ENCODE measurements around the gene PGAM2. TPM values are rescaled to one million over a fixed set of nuclear protein-coding genes. Genes with fewer than 3 reads are reported as not detected.
"Not testable (repeated sequence)": the region's sequence is repeated elsewhere in the genome, so short reads cannot be mapped to it uniquely, and the experiment has no call there.

Gene PGAM2
- total RNA-seq, 1 donor from 2014 or later: not detected

DNA sequence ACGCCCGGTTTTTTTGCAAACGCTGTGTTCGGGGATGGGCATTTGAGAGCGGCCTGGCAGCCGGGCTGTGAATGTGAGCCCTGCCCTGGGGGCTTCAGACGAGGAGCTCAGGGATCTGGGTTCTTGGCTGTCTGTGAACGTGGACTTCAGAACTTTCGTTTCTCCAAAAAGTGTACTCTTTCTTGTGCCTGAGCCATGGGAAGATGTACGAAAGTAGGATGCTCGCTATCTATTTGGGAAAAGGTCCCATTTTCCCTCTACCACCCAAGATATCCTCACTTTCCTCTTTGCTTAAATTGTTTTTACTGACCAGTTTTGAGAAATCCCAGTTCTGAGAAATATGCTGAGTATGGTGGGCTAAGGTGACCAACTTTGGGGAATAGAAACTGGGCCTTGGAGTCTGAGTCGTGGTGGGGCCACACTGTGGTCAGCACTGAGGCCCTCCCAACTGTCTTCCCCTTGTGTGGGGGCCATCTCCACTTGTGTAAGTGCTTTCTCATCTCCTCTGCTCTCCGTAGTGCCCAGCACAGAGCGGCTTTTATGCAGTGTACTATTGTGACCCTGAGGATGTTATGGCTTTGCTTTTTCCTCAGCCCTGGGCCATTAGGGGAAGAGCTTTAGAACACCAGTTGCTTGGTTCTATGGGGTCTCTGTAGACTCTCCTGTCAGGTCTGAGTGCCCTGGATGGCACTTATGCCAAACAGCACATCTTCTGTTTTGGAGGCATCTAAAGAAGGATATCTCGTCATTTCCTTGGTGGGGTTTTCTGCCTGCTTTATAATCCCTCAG lies 19.9 kb downstream of the PGAM2 start:
- intact Hi-C loops (cut with DNase I): no loop called here
- TF ChIP-seq, protein P1, sequence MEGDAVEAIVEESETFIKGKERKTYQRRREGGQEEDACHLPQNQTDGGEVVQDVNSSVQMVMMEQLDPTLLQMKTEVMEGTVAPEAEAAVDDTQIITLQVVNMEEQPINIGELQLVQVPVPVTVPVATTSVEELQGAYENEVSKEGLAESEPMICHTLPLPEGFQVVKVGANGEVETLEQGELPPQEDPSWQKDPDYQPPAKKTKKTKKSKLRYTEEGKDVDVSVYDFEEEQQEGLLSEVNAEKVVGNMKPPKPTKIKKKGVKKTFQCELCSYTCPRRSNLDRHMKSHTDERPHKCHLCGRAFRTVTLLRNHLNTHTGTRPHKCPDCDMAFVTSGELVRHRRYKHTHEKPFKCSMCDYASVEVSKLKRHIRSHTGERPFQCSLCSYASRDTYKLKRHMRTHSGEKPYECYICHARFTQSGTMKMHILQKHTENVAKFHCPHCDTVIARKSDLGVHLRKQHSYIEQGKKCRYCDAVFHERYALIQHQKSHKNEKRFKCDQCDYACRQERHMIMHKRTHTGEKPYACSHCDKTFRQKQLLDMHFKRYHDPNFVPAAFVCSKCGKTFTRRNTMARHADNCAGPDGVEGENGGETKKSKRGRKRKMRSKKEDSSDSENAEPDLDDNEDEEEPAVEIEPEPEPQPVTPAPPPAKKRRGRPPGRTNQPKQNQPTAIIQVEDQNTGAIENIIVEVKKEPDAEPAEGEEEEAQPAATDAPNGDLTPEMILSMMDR (IDR thresholded peaks at IDR 0.05): no peak
- TF ChIP-seq POLR2AphosphoS5 (IDR thresholded peaks at IDR 0.05; ENCODE audit: insufficient read depth in 1 of 2, low read depth in 1 of 2) (no peak), POLR2A (IDR thresholded peaks at IDR 0.05) (no peak)
- Histone ChIP-seq H3K4me1 (peaks cover 54% of the 10 kb centered on the region), H3K27ac (peak overlapping the region; percentile 84), H3K9me3 (no peaks in the 10 kb centered on the region), H3K27me3 (no peaks in the 10 kb centered on the region), H3K36me3 (peaks cover 0 to 12% of the 10 kb centered on the region in 2 donors), H3K4me3 (peak overlapping the region; percentile 76 to 83)
- DNase-seq (ENCODE audit: extremely low spot score in 2 of 2): peak in 1 of 2 donors; percentile 25

DNA sequence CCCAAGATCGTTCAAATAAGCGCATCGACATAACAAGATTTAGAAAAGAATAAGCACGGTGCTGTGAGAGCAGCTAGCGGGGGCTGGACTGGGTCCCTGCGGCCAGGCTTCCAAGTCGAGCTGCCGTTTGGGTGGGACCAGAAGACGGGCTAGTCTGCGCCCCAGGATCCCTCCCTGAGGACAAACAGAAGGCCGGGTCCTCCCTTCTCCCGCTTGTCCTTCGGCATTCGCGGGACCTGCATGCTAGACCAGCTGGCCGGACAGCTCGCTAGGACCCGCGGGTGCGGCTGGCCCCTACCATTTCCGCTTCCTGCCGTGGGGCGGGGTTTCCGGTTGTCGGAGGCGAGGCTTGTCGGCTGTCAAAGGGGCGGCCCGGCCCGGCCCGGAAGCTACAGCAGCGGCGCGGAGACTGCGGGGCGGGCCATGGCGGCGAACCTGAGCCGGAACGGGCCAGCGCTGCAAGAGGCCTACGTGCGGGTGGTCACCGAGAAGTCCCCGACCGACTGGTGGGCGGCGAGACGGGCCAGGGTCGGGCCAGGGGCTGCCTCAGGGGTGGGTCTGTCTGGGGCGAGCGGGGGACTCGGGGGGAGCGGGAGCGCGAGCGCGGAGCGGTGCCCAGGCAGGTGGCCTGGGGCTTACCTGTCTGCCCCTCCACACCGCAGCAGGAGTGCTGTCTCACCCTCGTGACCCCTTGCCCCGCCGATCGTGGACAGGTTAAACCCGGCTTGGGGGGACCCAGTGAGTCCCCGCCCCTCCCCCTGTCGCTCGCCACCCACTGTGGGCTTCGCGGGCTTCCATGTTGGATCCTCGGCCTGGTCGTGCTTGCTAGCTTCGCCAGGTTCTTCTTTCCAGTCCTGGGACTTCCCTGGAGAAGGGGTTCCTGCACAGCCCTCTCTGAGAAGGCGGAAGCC lies 20.8 kb downstream of the PGAM2 start, which contains the start of gene DBNL:
TSS of gene DBNL (plus strand) at position 388 of the 911 bp plus-strand sequence. CDS start at position 424, 36 bp downstream.
- peak; percentile 88 to 90 for TF ChIP-seq POLR2AphosphoS5 (IDR thresholded peaks at IDR 0.05; ENCODE audit: insufficient read depth in 1 of 2, low read depth in 1 of 2)
- TF ChIP-seq, protein P1 (IDR thresholded peaks at IDR 0.05): no peak
- TF ChIP-seq POLR2A (IDR thresholded peaks at IDR 0.05): peak in 1 of 2 donors; percentile 52
- intact Hi-C loops (cut with DNase I): no loop called here
- H3K4me1 ChIP-seq: peaks cover 50% of the 10 kb centered on the region

DNA sequence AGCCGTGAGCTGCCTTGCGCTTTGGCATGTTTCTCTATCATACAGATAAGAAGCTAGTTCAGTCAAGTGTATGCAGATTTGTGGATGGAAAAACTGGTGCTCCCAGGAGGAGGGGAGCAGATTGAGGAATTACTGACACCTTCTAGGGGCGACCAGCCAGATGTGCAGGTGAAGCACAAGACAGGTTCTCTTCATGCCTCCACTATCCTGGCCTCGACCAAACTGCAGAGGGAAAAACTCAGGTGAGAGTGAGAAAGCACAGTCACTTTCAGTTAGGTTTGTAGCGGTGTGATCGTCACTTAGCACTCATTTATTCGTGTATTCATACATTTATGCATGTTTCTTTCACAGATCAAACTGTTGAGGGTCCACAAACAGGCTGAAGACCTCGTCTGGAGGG lies 21.5 kb downstream of the PGAM2 start:
- Histone ChIP-seq H3K27ac (peak overlapping the region; percentile 84), H3K9me3 (no peaks in the 10 kb centered on the region), H3K4me1 (peaks cover 47% of the 10 kb centered on the region), H3K27me3 (no peaks in the 10 kb centered on the region), H3K4me3 (peak overlapping the region; percentile 76 to 83), H3K36me3 (peaks cover 0 to 6% of the 10 kb centered on the region in 2 donors)
- no peak for DNase-seq (ENCODE audit: extremely low spot score in 2 of 2)
- TF ChIP-seq POLR2A (IDR thresholded peaks at IDR 0.05): no peak
- TF ChIP-seq POLR2AphosphoS5 (IDR thresholded peaks at IDR 0.05; ENCODE audit: insufficient read depth in 1 of 2, low read depth in 1 of 2): no peak
- TF ChIP-seq, protein P1 (IDR thresholded peaks at IDR 0.05): no peak
- intact Hi-C loops (cut with DNase I): no loop called here

More for the DNA sequence above, 20.8 kb downstream of the PGAM2 start, which contains the start of gene DBNL:
- Histone ChIP-seq H3K27me3 (no peaks in the 10 kb centered on the region), H3K9me3 (no peaks in the 10 kb centered on the region), H3K4me3 (peak within 1 kb of the TSS; percentile 76 to 83), H3K27ac (peak within 1 kb of the TSS; percentile 84), H3K36me3 (peaks cover 0 to 6% of the 10 kb centered on the region in 2 donors)
- peak in 1 of 2 donors; percentile 97 for DNase-seq (ENCODE audit: extremely low spot score in 2 of 2)

DNA sequence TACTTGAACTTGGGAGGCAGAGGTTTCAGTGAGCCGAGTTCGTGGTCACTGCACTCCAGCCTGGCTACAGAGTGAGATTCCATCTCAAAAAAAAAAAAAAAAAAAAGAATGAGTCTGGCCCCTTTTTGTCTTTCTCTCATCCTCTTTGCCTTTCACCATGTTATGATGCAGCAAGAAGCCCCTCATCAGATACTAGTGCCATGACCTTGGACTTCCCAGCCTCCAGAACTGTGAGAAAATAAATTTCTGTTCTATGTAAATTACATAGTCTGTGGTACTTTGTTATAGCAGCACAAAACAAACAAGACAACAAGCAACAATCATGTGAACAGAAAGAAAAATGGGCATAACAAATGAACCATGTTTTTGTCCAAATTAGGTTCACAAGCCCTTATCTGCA lies 23.1 kb downstream of the PGAM2 start:
- H3K4me3 ChIP-seq: no peak overlapping the region
- TF ChIP-seq, protein P1 (IDR thresholded peaks at IDR 0.05): no peak
- TF ChIP-seq POLR2A (IDR thresholded peaks at IDR 0.05) (no peak), POLR2AphosphoS5 (IDR thresholded peaks at IDR 0.05; ENCODE audit: insufficient read depth in 1 of 2, low read depth in 1 of 2) (no peak)
- intact Hi-C loops (cut with DNase I): no loop called here
- DNase-seq (ENCODE audit: extremely low spot score in 2 of 2): no peak
- no peaks in the 10 kb centered on the region for H3K9me3 ChIP-seq
- H3K27ac ChIP-seq: no peak overlapping the region
- peaks cover 0 to 6% of the 10 kb centered on the region in 2 donors for H3K36me3 ChIP-seq
- H3K4me1 ChIP-seq: peaks cover 35% of the 10 kb centered on the region
- no peaks in the 10 kb centered on the region for H3K27me3 ChIP-seq

DNA sequence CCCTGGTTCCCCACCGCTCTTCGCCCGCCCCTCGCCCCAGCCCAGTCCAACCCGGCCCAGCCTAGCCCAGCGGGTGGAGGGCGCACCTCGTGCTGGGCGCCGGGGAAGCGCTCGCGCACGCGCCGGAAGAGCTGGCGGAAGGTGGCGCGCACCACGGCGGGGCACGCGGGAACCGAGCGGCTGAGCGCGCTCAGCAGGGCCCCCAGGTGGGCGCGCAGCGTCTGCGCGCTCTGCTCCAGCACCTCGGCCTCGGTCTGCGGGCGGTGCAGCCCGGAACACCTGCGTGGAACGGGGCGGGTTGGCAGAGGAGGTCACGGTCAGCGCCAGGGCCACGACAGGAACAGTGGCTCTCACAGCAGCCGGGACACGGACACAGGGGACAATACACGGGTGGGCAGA lies 24.9 kb downstream of the PGAM2 start:
- intact Hi-C loops (cut with DNase I); H3K9me3 ChIP-seq; DNase-seq (ENCODE audit: extremely low spot score in 2 of 2); H3K27me3 ChIP-seq; H3K27ac ChIP-seq; H3K36me3 ChIP-seq: not testable (repeated sequence)
- H3K4me1 ChIP-seq: peaks cover 18% of the 10 kb centered on the region
- peak overlapping the region; percentile 37 to 45 for H3K4me3 ChIP-seq

DNA sequence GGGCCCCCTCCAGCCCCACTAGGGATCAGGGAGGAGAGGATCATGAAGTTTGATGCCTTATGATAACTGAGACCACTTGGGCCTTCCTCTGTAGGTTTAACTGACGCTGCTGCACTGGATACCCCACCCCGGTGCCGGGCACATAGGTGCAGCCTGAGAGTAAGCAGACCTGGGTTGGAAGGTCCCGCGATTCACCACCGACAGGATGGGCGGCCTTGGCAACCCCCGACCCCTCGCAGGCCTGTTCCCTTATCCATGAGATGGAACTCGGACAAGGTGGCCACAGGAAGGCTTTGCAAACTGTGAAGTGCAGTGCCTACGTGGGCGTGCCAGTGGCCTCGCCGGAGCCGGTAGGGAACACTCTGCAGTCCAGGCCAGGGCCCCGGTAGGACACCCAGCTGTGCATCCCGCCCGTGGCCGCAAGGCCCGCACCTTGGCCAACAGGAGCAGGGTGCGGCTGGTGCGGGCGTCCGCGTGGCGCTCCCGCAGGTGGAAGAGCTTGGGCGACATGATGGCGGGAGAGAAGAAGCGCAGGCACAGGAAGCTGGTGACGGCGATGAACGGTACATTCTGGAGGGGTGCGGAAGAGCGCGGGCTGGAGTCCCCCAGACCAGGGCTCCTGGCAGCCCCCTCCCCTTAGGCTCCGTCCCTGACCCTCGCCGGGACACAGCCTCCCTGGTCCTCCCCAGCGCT lies 25.4 kb downstream of the PGAM2 start:
- peaks cover 13% of the 10 kb centered on the region for H3K4me1 ChIP-seq
- DNase-seq (ENCODE audit: extremely low spot score in 2 of 2); H3K27me3 ChIP-seq; intact Hi-C loops (cut with DNase I); H3K9me3 ChIP-seq; H3K27ac ChIP-seq; H3K36me3 ChIP-seq: not testable (repeated sequence)
- peak overlapping the region; percentile 37 to 45 for H3K4me3 ChIP-seq

DNA sequence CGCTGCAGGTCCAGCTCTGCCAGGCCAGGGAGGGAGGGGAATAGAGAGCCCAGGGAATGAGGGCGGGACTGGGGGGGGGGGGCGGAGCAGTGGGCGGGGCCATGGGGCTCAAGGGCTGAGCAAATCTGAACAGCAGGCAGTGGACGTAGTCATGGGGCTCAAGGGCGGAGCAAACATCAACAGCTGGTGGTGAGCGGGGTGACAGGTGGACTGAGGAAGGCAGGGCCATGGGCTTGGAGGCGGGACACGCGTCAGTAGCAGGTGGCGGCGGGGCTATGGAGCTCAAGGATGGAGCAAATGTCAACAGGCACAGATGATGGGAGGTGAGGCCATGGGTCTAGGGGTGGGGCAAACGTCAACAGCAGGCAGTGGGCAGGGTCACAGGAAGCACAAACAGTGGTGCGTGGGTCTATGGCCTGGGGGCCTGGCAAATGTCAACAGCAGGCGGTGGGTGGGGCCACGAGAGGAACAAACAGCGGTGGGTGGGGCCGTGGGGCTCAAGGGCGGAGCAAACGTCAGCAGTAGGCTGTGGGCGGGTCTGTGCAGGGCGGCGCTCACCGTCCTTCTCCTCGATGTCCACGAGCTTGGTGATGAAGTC lies 26.3 kb downstream of the PGAM2 start:
- H3K9me3 ChIP-seq; H3K36me3 ChIP-seq; intact Hi-C loops (cut with DNase I); H3K27me3 ChIP-seq: not testable (repeated sequence)
- peak overlapping the region; percentile 34 to 44 for H3K4me3 ChIP-seq
- peak overlapping the region; percentile 72 for H3K27ac ChIP-seq
- peak in 1 of 2 donors; percentile 93 for DNase-seq (ENCODE audit: extremely low spot score in 2 of 2)
- peaks cover 13% of the 10 kb centered on the region for H3K4me1 ChIP-seq
